HG03064 (cell line): ENCODE data around the gene RETREG2.

Experiments
- ATAC-seq: cut with Tn5 transposase; IDR thresholded peaks from one replicate; pipeline ENCODE4 v1.9.1; 2021; ENCODE audit warnings: low read depth; ENCODE audit not compliant: unreplicated experiment

RETREG2 gene

GRCh38 chr2:219168526-219168925, 9.5 kb upstream of the RETREG2 start:
- ATAC-seq, result no peak

GRCh38 chr2:219168932-219169331, 9.1 kb upstream of the RETREG2 start:
- no peak for ATAC-seq

- no peak for ATAC-seq
These were observed 8.0 kb upstream of the RETREG2 start, which contains the start of gene SLC23A3 for GRCh38 chr2:219169930-219170654. Gene SLC23A3, minus strand, starts transcription at chr2:219170029. Its CDS starts 45 bp downstream, at chr2:219169984.

DNA sequence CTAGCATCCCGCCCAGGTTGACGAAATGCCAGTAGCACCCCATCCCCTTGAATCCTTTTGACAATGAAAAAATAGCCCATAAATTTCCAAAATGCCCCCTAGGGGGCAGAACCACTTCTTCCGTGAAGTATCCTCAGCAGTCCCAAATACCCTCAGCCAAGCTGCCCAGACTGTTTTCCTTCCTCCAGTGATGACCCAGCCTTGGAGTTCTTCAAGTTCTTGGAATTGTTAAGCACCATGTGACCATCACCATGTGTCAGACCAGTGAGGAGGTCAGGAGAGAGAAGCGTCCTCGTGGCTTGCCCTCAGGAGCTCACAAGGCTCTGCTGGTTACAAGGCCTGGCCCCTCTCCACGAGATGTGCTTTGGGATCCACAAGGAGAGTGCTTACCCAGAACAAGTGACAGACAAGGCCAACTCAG, 6.8 kb upstream of the RETREG2 start:
- no peak for ATAC-seq

DNA sequence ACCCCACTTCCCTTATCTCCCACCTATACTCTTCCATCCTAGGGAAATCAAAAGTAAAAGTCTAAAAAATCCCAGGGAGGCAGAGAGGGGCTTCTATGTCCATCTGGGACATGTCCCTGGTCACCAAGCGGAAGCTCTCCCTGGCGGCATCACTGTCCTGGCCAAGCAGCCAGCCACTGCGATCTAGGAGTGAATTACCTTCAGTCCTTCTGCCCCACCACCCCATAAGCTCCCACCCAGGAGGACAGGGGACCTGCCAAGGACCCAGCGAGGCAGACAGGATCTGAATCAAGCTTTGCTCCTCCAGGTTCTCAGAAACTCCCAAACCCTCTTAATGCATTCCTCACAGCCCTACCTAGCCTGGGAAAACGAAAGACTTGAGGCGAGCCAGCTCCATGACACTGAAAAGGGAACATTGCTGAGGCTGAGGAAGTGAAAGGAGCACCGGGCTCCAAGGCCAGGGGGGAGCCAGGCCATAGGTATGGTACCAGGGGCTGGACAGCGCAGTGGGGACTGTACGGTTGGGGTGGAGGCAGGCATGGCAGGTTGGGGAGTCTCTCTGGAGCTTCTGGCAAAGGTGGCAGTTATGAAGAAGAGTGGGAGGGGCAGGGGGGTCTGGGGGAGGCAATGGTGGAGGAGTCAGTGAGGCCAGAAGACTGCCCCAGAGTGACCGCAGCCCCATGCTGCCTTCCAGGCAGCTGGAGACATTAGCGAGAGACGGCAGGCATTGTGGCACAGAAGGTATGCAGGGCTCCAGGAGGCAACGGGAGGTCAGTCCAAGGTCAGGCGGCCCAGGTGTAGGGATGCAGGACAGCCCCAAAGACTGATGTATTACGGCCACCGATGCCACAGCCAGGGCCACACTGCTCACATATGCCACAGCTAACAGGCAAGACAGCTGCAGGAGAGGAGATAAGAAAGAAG, 5.6 kb upstream of the RETREG2 start:
- no peak for ATAC-seq

DNA sequence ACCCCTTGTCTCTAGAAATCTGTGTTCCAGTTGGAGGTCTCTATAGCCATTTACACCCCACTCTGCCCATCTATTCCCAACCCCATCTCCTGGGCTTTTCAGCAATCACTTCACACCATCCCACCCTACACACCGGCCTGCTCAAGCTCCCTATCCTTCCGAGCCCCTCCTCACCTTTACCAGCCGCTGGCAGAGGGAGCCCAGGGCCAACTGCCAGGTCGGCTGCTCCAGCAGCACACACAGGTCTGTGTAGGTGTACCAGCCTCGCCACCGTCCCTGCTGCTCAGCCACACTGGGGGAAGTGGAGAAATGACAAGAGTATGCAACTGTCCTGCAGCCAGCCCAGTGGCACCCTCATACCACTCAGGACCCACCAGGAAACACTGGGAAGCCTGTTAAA, 4.9 kb upstream of the RETREG2 start:
- ATAC-seq, result no peak

GRCh38 chr2:219174146-219174545, 3.9 kb upstream of the RETREG2 start:
- ATAC-seq, result no peak

- ATAC-seq, result no peak
These were observed 3.3 kb upstream of the RETREG2 start for GRCh38 chr2:219174801-219175200.

- ATAC-seq, result no peak
These were observed 2.6 kb upstream of the RETREG2 start for GRCh38 chr2:219175486-219175885.

DNA sequence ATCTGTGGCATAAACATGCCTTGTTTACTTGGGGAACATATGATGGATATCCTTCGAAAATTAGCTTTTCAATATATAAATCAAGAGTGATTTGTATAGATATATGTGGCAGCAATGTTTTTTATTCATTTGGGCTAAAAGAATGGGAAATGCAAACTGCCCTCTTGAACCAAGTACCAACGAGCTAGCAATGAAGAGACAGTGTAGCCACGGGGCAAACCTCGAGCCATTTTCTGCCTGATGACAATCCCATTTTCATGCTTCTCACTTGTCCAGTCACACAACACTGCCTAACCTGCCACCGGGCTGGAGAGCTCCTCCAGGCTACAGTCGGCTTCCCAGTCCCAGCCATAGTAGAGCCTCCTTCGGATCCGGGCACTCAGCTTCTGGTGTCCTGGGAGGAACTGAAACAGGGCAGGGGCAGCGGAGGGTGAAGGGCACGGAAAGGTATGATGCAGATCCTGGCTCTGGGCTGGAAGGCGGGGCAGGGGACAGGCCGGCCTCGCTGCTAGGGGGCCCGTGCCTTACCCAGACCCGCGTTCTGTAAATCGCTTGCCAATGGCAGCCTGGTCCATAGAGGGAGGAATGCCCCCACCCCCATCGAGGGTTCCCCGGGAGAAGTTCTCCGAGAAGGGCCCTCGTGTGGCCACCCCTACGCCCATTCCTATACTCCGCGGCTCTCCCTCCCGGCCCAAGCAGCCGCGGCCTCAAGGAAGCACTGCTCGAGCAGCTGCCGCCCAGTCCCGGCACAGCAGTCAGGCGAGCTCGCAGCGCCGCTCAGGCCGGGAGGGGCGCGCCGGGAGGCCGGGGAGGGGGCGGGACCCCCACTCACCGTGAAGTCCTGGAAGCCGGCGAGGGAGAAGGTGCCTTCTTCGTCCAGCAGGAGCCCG, 1.9 kb upstream of the RETREG2 start:
- ATAC-seq, result peak; percentile 25

- ATAC-seq, result peak; percentile 68
These were observed 1.1 kb upstream of the RETREG2 start, which contains the start of gene CNPPD1 for GRCh38 chr2:219176818-219177551. Gene CNPPD1, minus strand, starts transcription at chr2:219176925. Its CDS starts 97 bp downstream, at chr2:219176828.

DNA sequence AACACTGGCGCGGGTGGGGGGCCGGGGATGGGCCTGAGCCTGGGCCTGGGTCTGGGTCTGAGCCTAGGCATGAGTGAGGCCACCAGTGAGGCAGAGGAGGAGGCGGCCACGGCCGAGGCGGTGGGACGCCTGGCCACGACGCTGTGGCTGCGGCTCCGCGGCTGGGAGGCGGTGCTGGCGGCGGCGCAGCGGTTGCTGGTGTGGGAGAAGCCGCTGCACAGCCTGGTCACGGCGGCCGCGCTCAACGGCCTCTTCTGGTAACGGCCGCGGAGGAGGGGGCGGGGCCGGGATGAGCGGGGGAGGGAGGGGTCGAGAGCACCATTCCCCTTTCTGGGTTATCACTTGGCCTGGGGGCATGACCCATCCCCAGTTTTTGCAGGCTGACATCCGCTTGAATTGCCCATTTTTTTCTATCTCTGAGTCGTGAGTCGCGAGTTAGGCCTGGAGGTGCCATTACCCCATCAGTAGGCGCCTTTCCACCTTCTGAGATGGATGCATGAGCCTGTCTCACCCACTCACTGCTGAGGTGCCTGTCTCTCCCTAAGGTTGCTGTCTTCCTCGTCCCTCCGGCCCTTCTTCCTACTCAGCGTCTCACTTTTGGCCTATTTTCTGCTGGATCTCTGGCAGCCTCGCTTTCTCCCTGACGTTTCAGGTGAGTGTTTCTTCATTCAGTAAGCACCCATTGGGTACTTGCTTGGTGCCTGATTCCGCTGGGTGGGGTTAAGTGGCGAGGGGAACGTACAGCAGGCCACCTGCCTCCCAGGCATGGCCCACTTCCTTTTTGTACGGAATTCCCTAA, 501 bp downstream of the RETREG2 start:
- ATAC-seq, result peak; percentile 15

- ATAC-seq, result no peak
These were observed 1.8 kb downstream of the RETREG2 start for GRCh38 chr2:219179601-219180465.

DNA sequence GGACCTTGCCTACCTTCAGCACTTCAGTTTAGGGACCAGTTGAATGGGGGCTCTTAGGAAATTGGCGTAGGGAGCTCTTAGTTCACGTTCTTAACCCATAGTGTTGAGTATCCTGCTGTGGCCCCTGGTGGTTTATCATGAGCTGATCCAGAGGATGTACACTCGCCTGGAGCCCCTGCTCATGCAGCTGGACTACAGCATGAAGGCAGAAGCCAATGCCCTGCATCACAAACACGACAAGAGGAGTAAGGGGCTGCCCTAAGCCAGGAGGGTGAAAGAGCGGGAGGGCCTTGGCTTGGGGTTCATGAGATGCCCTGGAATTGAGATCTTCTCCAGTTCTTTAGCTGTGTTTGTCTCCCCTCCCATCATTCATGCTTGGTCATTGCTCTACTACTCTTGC, 2.9 kb downstream of the RETREG2 start:
- ATAC-seq, result no peak

DNA sequence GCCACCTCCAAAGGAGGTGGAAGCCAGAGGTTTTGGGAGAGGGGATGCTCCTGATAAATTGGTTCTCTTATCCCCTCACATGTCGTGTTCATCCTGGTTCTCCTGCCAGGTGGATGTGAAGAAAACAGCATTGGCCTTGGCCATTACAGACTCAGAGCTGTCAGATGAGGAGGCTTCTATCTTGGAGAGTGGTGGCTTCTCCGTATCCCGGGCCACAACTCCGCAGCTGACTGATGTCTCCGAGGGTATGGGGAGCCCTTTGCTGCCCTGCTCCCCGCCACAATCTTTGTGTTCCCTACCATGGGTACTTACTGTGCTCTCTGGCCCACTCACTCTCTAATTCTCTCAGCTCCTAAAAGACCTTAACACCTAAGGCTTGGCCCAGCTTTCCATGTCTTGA, 3.5 kb downstream of the RETREG2 start:
- ATAC-seq, result no peak

- ATAC-seq, result no peak
These were observed 4.5 kb downstream of the RETREG2 start for GRCh38 chr2:219182331-219183150.

DNA sequence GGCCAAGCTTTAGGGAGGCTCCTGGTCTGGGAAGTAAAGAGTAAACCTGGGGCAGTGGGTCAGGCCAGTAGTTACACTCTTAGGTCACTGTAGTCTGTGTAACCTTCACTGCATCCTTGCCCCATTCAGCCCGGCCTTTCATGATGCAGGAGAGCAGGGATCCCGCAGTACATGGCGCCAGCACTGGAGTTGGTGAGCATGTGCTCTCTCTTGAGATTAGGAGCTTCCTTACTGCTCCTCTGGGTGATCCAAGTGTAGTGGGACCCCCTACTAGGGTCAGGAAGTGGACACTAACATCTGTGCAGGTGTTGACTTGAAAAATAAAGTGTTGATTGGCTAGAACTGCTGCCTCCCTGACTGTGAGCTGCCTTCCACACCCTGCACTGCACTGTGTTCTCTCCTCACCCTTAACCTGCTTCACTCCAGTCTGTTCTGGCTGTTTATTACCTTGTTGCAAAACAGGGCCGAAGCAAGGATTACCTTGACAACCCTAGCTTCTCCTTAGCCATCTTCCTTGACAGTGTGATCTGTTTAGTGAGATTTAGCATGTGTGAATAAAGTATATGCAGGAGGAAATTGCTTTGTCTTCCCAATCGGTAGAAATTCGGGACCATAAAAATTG, 5.2 kb downstream of the RETREG2 start:
- no peak for ATAC-seq
